Liver (tissue), 9 donors: ENCODE data around the gene GPATCH2. TPM values are rescaled to one million over a fixed set of nuclear protein-coding genes. Genes with fewer than 3 reads are reported as not detected.

Experiments
- DNase-seq: peaks from one replicate; pipeline ENCODE4 v3.0.0-alpha.2; 2017; ENCODE audit warnings: low spot score
- H3K27ac ChIP-seq, 2 donors: one replicate each; pipeline ENCODE4 v1.7.0; 2013; ENCODE audit warnings: inconsistent platforms in 2 of 2, low read length in 2 of 2, control low read depth in 1 of 2, low read depth in 1 of 2, mild to moderate bottlenecking in 1 of 2
- H3K27me3 ChIP-seq, 4 donors: one replicate each; pipeline versions ENCODE4 v1.6.1 to v1.7.0; 2013; ENCODE audit warnings: low read length in 3 of 4, inconsistent platforms in 1 of 4, mild to moderate bottlenecking in 1 of 4, moderate library complexity in 1 of 4; ENCODE audit not compliant: control insufficient read depth in 4 of 4, insufficient read depth in 4 of 4
- H3K36me3 ChIP-seq, 4 donors: one replicate each; pipeline versions ENCODE4 v1.6.1 to v1.7.0; 2013; ENCODE audit warnings: low read length in 3 of 4, mild to moderate bottlenecking in 3 of 4, low read depth in 1 of 4, moderate library complexity in 1 of 4; ENCODE audit not compliant: control insufficient read depth in 4 of 4, insufficient read depth in 3 of 4
- H3K4me1 ChIP-seq, 4 donors: one replicate each; pipeline versions ENCODE4 v1.6.1 to v1.7.0; 2013; ENCODE audit warnings: low read length in 3 of 4, mild to moderate bottlenecking in 3 of 4, moderate library complexity in 1 of 4; ENCODE audit not compliant: control insufficient read depth in 4 of 4, insufficient read depth in 4 of 4
- H3K4me3 ChIP-seq, 3 donors: one replicate each; pipeline versions ENCODE4 v1.6.1 to v1.7.0; 2013; ENCODE audit warnings: low read length in 3 of 3, control low read depth in 1 of 3, low read depth in 1 of 3, mild to moderate bottlenecking in 1 of 3
- H3K9ac ChIP-seq, 2 donors: one replicate each; pipeline ENCODE4 v1.7.0; 2013; ENCODE audit warnings: low read length in 2 of 2, mild to moderate bottlenecking in 2 of 2, moderate library complexity in 2 of 2, control low read depth in 1 of 2, low read depth in 1 of 2
- H3K9me3 ChIP-seq, 4 donors: one replicate each; pipeline versions ENCODE4 v1.6.1 to v1.7.0; 2013; ENCODE audit warnings: low read length in 3 of 4; ENCODE audit not compliant: control insufficient read depth in 4 of 4
- CTCF ChIP-seq: fragments of 150-350 bp; IDR thresholded peaks from 2 replicates; pipeline ENCODE4 v1.5.1; 2017; ENCODE audit warnings: improper control_type of control experiment, low read depth, low read length; ENCODE audit not compliant: missing input control
- EGR1 ChIP-seq, 2 donors: IDR thresholded peaks; 2 replicates each; pipeline ENCODE4 v1.6.1; 2016 to 2018; ENCODE audit warnings: antibody characterized with exemption in 2 of 2, low read depth in 2 of 2
- FOXA1 ChIP-seq: IDR thresholded peaks from 2 replicates; pipeline ENCODE4 v1.6.1; 2016; ENCODE audit warnings: antibody characterized with exemption
- FOXA2 ChIP-seq: IDR thresholded peaks from 2 replicates; pipeline ENCODE4 v1.6.1; 2016; ENCODE audit warnings: antibody characterized with exemption
- HNF4G ChIP-seq: IDR thresholded peaks from 2 replicates; pipeline ENCODE4 v1.6.1; 2016; ENCODE audit warnings: antibody characterized with exemption
- MAX ChIP-seq: IDR thresholded peaks from 2 replicates; pipeline ENCODE4 v1.6.1; 2016; ENCODE audit warnings: antibody characterized with exemption
- REST ChIP-seq: IDR thresholded peaks from 2 replicates; pipeline ENCODE4 v1.6.1; 2016; ENCODE audit warnings: antibody characterized with exemption, mild to moderate bottlenecking
- SP1 ChIP-seq: IDR thresholded peaks from 2 replicates; pipeline ENCODE4 v1.6.1; 2018; ENCODE audit warnings: antibody characterized with exemption, mild to moderate bottlenecking
- YY1 ChIP-seq: IDR thresholded peaks from 2 replicates; pipeline ENCODE4 v1.6.1; 2016; ENCODE audit warnings: antibody characterized with exemption, mild to moderate bottlenecking
- WGBS: extraction: QIAGEN DNeasy Blood & Tissue Kit; methylation state at CpG from one replicate; pipeline ENCODE4 v1.1.7; 2013; 5-methylcytosine and 5-hydroxymethylcytosine counted together
- polyA plus RNA-seq, 2 donors: library from polyadenylated mRNA; stranded (reverse) in 1 of 2; unstranded in 1 of 2; fragments of 200-250 nt in 1 of 2; fragments of >200 nt in 1 of 2; fragmentation: Nextera tagmentation in 1 of 2; extraction: Ambion mirVana in 1 of 2; gene quantifications; one replicate each; pipeline versions ENCODE4 v1.2.1 to v1.2.3, GENCODE V29; 2013 to 2015
- total RNA-seq, 2 donors: library from RNA; depleted of rRNA; stranded (reverse); fragments of >200 nt; gene quantifications; one replicate each; pipeline ENCODE4 v1.2.3, GENCODE V29; 2014
- TF ChIP-seq, protein P1 (sequence below): IDR thresholded peaks from 2 replicates; pipeline ENCODE4 v1.6.1; 2016; ENCODE audit warnings: antibody characterized with exemption
- donor health status: healthy.
- donor health status: healthy.
- donor health status: healthy.
- donor health status: healthy.
- donor health status: healthy.

The GPATCH2 gene
- total and polyA plus RNA-seq, 4 donors, result 1.6 to 11.2 (median 5.8) TPM

- Histone ChIP-seq H3K36me3 (no peaks in the 10 kb centered on the region), H3K4me1 (no peaks in the 10 kb centered on the region), H3K4me3 (no peak overlapping the region), H3K9me3 (no peaks in the 10 kb centered on the region), H3K9ac (no peak overlapping the region), H3K27ac (no peak overlapping the region), H3K27me3 (no peaks in the 10 kb centered on the region)
- TF ChIP-seq FOXA1 (no peak), CTCF (no peak), HNF4G (no peak), EGR1 (IDR thresholded peaks at IDR 0.05; ENCODE audit: low read depth in 2 of 2) (no peak)
- no peak for DNase-seq
- 95% methylated on average over 4 of the region's 4 CpGs for WGBS
Observed at GRCh38 chr1:217562229-217562878, 68.5 kb downstream of the GPATCH2 start.

DNA sequence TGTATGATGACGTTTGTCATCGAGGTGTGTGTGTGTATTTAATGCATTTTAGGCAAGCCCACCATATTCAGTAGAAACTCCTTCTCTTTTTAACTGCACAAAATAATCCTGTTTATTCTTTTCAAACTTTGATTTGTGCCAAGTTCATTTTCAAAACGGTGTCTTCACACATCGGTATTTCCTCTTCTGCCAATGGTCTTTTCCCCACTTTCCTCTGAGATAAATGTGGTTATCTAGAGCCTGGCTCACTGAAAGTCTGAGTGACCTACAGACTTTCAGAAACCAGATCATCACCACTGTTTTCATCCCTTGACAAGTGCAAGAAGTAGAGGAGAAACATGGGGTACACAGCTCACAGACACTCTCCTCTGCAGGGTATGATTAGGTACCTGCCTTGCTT, 69.4 kb downstream of the GPATCH2 start:
- no peak for DNase-seq
- Histone ChIP-seq H3K4me1 (no peaks in the 10 kb centered on the region), H3K9me3 (no peaks in the 10 kb centered on the region), H3K4me3 (no peak overlapping the region), H3K27me3 (no peaks in the 10 kb centered on the region), H3K27ac (no peak overlapping the region), H3K36me3 (no peaks in the 10 kb centered on the region), H3K9ac (no peak overlapping the region)
- TF ChIP-seq YY1, result no peak
- no peak for TF ChIP-seq HNF4G
- TF ChIP-seq FOXA2, result no peak
- TF ChIP-seq CTCF, result no peak
- no peak for TF ChIP-seq REST
- no peak for TF ChIP-seq MAX
- TF ChIP-seq SP1, result no peak
- no peak for TF ChIP-seq EGR1 (IDR thresholded peaks at IDR 0.05; ENCODE audit: low read depth in 2 of 2)
- TF ChIP-seq, protein P1, sequence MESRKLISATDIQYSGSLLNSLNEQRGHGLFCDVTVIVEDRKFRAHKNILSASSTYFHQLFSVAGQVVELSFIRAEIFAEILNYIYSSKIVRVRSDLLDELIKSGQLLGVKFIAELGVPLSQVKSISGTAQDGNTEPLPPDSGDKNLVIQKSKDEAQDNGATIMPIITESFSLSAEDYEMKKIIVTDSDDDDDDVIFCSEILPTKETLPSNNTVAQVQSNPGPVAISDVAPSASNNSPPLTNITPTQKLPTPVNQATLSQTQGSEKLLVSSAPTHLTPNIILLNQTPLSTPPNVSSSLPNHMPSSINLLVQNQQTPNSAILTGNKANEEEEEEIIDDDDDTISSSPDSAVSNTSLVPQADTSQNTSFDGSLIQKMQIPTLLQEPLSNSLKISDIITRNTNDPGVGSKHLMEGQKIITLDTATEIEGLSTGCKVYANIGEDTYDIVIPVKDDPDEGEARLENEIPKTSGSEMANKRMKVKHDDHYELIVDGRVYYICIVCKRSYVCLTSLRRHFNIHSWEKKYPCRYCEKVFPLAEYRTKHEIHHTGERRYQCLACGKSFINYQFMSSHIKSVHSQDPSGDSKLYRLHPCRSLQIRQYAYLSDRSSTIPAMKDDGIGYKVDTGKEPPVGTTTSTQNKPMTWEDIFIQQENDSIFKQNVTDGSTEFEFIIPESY, result no peak
- WGBS, result 87% methylated on average over 4 of the region's 4 CpGs
